Measurements from ENCODE around the gene EXOSC1.
A peak's percentile ranks its signal among the peaks of the same experiment; 100 is the strongest.

DNA sequence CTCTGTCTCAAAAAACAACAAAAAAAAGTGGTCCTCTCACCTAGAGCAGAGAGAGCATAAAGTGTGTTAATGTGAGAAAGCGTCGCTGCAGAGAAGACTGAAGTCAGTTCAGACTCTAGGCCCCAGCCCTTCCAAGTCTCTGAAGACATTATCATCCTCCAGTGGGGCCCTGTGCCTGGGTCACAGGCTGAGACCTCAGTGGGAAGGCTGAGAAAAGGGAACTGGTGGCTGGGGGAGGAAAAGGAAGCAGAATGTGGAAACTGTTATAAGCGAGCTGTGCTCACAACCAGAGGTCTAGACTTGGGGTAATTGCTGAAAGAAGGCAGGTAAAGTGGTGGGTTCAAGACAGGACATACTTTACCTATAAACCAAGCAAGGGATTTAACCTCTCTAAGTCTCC, 39.7 kb downstream of the EXOSC1 start:
- TF ChIP-seq, protein P1, sequence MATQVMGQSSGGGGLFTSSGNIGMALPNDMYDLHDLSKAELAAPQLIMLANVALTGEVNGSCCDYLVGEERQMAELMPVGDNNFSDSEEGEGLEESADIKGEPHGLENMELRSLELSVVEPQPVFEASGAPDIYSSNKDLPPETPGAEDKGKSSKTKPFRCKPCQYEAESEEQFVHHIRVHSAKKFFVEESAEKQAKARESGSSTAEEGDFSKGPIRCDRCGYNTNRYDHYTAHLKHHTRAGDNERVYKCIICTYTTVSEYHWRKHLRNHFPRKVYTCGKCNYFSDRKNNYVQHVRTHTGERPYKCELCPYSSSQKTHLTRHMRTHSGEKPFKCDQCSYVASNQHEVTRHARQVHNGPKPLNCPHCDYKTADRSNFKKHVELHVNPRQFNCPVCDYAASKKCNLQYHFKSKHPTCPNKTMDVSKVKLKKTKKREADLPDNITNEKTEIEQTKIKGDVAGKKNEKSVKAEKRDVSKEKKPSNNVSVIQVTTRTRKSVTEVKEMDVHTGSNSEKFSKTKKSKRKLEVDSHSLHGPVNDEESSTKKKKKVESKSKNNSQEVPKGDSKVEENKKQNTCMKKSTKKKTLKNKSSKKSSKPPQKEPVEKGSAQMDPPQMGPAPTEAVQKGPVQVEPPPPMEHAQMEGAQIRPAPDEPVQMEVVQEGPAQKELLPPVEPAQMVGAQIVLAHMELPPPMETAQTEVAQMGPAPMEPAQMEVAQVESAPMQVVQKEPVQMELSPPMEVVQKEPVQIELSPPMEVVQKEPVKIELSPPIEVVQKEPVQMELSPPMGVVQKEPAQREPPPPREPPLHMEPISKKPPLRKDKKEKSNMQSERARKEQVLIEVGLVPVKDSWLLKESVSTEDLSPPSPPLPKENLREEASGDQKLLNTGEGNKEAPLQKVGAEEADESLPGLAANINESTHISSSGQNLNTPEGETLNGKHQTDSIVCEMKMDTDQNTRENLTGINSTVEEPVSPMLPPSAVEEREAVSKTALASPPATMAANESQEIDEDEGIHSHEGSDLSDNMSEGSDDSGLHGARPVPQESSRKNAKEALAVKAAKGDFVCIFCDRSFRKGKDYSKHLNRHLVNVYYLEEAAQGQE (IDR thresholded peaks at IDR 0.05; ENCODE audit: insufficient replicate concordance, low read depth) = peak; percentile 34
- TF ChIP-seq GABPA (IDR thresholded peaks at IDR 0.05; ENCODE audit: low read depth) = 0 out of 2 replicates have a peak, but pooled peaks have one; percentile 14

Measured in HL-60 (cell line).